RWPE2 (cell line): ENCODE data around the gene KLF13.

Source experiments
- ATAC-seq: fragments of 200-7000 bp; cut with Tn5 transposase; 3 replicates; pipeline ENCODE4 v1.9.1; 2021; ENCODE audit warnings: low read depth
- DNase-seq: peaks from one replicate; pipeline ENCODE4 v3.0.0-alpha.2; 2020; ENCODE audit warnings: low spot score
- H3K27ac ChIP-seq: fragments of 450-650 bp; 2 replicates; pipeline ENCODE4 v1.5.1; 2017; ENCODE audit warnings: mild to moderate bottlenecking; ENCODE audit not compliant: poor library complexity, severe bottlenecking
- H3K27me3 ChIP-seq: fragments of 250-450 bp; sonication (Bioruptor Pico); 2 replicates; pipeline ENCODE4 v1.5.1; 2021; ENCODE audit warnings: mild to moderate bottlenecking, moderate library complexity; ENCODE audit not compliant: insufficient read depth, poor library complexity, severe bottlenecking
- H3K36me3 ChIP-seq: fragments of 250-450 bp; sonication (Bioruptor Pico); 2 replicates; pipeline ENCODE4 v1.5.1; 2020; ENCODE audit warnings: low read depth, mild to moderate bottlenecking, moderate library complexity
- H3K4me1 ChIP-seq: fragments of 250-450 bp; sonication (Bioruptor Pico); 2 replicates; pipeline ENCODE4 v1.5.1; 2021; ENCODE audit warnings: mild to moderate bottlenecking, moderate library complexity; ENCODE audit not compliant: insufficient read depth, poor library complexity, severe bottlenecking
- H3K4me3 ChIP-seq: fragments of 250-450 bp; sonication (Bioruptor Pico); 2 replicates; pipeline ENCODE4 v1.5.1; 2021; ENCODE audit warnings: mild to moderate bottlenecking, moderate library complexity; ENCODE audit not compliant: severe bottlenecking
- H3K9me3 ChIP-seq: fragments of 250-450 bp; sonication (Bioruptor Pico); 2 replicates; pipeline ENCODE4 v1.5.1; 2021; ENCODE audit warnings: mild to moderate bottlenecking, moderate library complexity; ENCODE audit not compliant: severe bottlenecking
- CTCF ChIP-seq: fragments of 450-650 bp; IDR thresholded peaks from one replicate; pipeline ENCODE4 v1.5.1; 2017; ENCODE audit warnings: mild to moderate bottlenecking, moderate library complexity; ENCODE audit not compliant: poor library complexity, severe bottlenecking

Gene KLF13

GRCh38 chr15:31328428-31328968 is 1.9 kb downstream of the KLF13 start:
- no peak for DNase-seq
- Histone ChIP-seq H3K4me1 (no peaks in the 10 kb centered on the region), H3K4me3 (peak overlapping the region; percentile 62), H3K27me3 (no peaks in the 10 kb centered on the region), H3K27ac (peak overlapping the region; percentile 82), H3K36me3 (0 out of 2 replicates have a peak, but pooled peaks cover 5% of the 10 kb centered on the region), H3K9me3 (no peaks in the 10 kb centered on the region)
- ATAC-seq = peak; percentile 1; the same call in 2 of the 3 replicates
- no peak for TF ChIP-seq CTCF

- Histone ChIP-seq H3K9me3 (no peaks in the 10 kb centered on the region), H3K36me3 (0 out of 2 replicates have a peak, but pooled peaks cover 5% of the 10 kb centered on the region), H3K27ac (peak overlapping the region; percentile 82), H3K4me1 (no peaks in the 10 kb centered on the region), H3K27me3 (no peaks in the 10 kb centered on the region), H3K4me3 (peak overlapping the region; percentile 62)
- TF ChIP-seq CTCF = no peak
- no peak for ATAC-seq
- no peak for DNase-seq
Observed at GRCh38 chr15:31328969-31329639, 2.5 kb downstream of the KLF13 start.

GRCh38 chr15:31329640-31330010 is 3.0 kb downstream of the KLF13 start:
- Histone ChIP-seq H3K4me1 (no peaks in the 10 kb centered on the region), H3K36me3 (0 out of 2 replicates have a peak, but pooled peaks cover 5% of the 10 kb centered on the region), H3K27ac (peak overlapping the region; percentile 82), H3K4me3 (no peak overlapping the region), H3K9me3 (no peaks in the 10 kb centered on the region), H3K27me3 (no peaks in the 10 kb centered on the region)
- no peak for TF ChIP-seq CTCF
- ATAC-seq (no peak), DNase-seq (peak; percentile 73)

GRCh38 chr15:31330111-31330785 is 3.6 kb downstream of the KLF13 start:
- no peaks in the 10 kb centered on the region for H3K27me3 ChIP-seq
- no peak overlapping the region for H3K27ac ChIP-seq
- no peak for TF ChIP-seq CTCF
- H3K4me1 ChIP-seq = no peaks in the 10 kb centered on the region
- H3K9me3 ChIP-seq = no peaks in the 10 kb centered on the region
- H3K4me3 ChIP-seq = no peak overlapping the region
- no peak for ATAC-seq
- DNase-seq = no peak
- 0 out of 2 replicates have a peak, but pooled peaks cover 5% of the 10 kb centered on the region for H3K36me3 ChIP-seq
